Endothelial cell of umbilical vein (primary cell): ENCODE measurements around the gene PFKP. TPM values are rescaled to one million over a fixed set of nuclear protein-coding genes. Genes with fewer than 3 reads are reported as not detected.

Experiments
- BruUV-seq: library from RNA; stranded (reverse); fragments of 400-500 nt; replicated peaks from 2 replicates; lab custom pipeline; 2021; lab: Mats Ljungman, UMichigan
- CTCF ChIA-PET: fragments of 300-600, 350-600 bp; sonication (Branson Sonifier 250); formaldehyde crosslinking; loops from one replicate; lab custom pipeline; 2021; ENCODE audit warnings: antibody characterized with exemption, inconsistent platforms; lab: Charles Lee
- POLR2A ChIA-PET: fragments of 300-600, 350-600 bp; sonication (Branson Sonifier 250); formaldehyde crosslinking; loops from one replicate; lab custom pipeline; 2021; ENCODE audit warnings: antibody characterized with exemption, inconsistent platforms; lab: Charles Lee
- DNase-seq: peaks from one replicate; pipeline ENCODE4 v3.0.0-alpha.2; 2011; ENCODE audit warnings: low read depth, low spot score
- FAIRE-seq: peaks from 2 replicates; lab custom pipeline; 2011; peaks lifted over from hg19 to GRCh38; lab: Jason Lieb, UNC
- H2AFZ ChIP-seq: 2 replicates; pipeline ENCODE4 v1.6.0; 2012; ENCODE audit warnings: low read depth, low read length, control low read depth, inconsistent platforms
- H3K27ac ChIP-seq: 2 replicates; pipeline ENCODE4 v1.5.1; 2011; ENCODE audit warnings: low read depth, mild to moderate bottlenecking, control low read depth, low read length, moderate library complexity; ENCODE audit not compliant: insufficient read depth
- H3K27me3 ChIP-seq, 2 experiments: 2 replicates each; pipeline versions ENCODE4 v1.6.0 to v1.6.1; 2011; ENCODE audit warnings: low read length in 2 of 2, mixed read lengths in 1 of 2; ENCODE audit not compliant: control insufficient read depth in 2 of 2, insufficient read depth in 2 of 2
- H3K36me3 ChIP-seq, 2 experiments: 2 replicates in 1 of 2; 3 replicates in 1 of 2; pipeline ENCODE4 v1.5.1; 2011; ENCODE audit warnings: low read length in 2 of 2, mild to moderate bottlenecking in 1 of 2, moderate library complexity in 1 of 2; ENCODE audit not compliant: control insufficient read depth in 2 of 2, insufficient read depth in 2 of 2; ENCODE audit errors: extremely low read depth in 1 of 2
- H3K4me1 ChIP-seq: 3 replicates; pipeline ENCODE4 v1.5.1; 2011; ENCODE audit warnings: mild to moderate bottlenecking, low read length; ENCODE audit not compliant: control insufficient read depth, insufficient read depth; ENCODE audit errors: extremely low read depth
- H3K4me2 ChIP-seq: 2 replicates; pipeline ENCODE4 v1.6.1; 2011; ENCODE audit warnings: low read length, control low read depth, mixed read lengths; ENCODE audit not compliant: insufficient read depth
- H3K4me3 ChIP-seq, 3 experiments: fragments of 200-600 bp in 1 of 3; sonication (generic), shearing (Covaris generic) in 1 of 3; replicated peaks in 1 of 3; 2 replicates each; pipeline ENCODE4 v1.5.1; 2011 to 2016; ENCODE audit warnings: control low read depth in 3 of 3, low read length in 3 of 3, mild to moderate bottlenecking in 2 of 3, inconsistent platforms in 1 of 3, low read depth in 1 of 3, moderate library complexity in 1 of 3; ENCODE audit not compliant: insufficient read depth in 1 of 3
- H3K79me2 ChIP-seq: 2 replicates; pipeline ENCODE4 v1.6.0; 2012; ENCODE audit warnings: low read length, inconsistent platforms; ENCODE audit not compliant: control insufficient read depth, insufficient read depth
- H3K9ac ChIP-seq: replicated peaks from 2 replicates; pipeline ENCODE3; 2011; ENCODE audit warnings: low read length, control low read depth; ENCODE audit not compliant: insufficient read depth; ENCODE audit errors: extremely low read depth
- H3K9me1 ChIP-seq: replicated peaks from 3 replicates; pipeline ENCODE4 v1.6.0; 2011; ENCODE audit warnings: mild to moderate bottlenecking, low read length; ENCODE audit not compliant: control insufficient read depth, insufficient read depth; ENCODE audit errors: extremely low read depth
- H3K9me3 ChIP-seq: replicated peaks from 2 replicates; pipeline ENCODE4 v1.5.1; 2012; ENCODE audit warnings: low read length, inconsistent platforms; ENCODE audit not compliant: control insufficient read depth, insufficient read depth
- H4K20me1 ChIP-seq: replicated peaks from 2 replicates; pipeline ENCODE3; 2011; ENCODE audit warnings: mild to moderate bottlenecking, low read length; ENCODE audit not compliant: control insufficient read depth, insufficient read depth; ENCODE audit errors: extremely low read depth
- EZH2 ChIP-seq: IDR thresholded peaks from 2 replicates; pipeline ENCODE4 v1.6.1; 2012; ENCODE audit warnings: borderline replicate concordance, low read depth, mild to moderate bottlenecking, moderate library complexity, low read length, inconsistent platforms; ENCODE audit not compliant: severe bottlenecking
- FOS ChIP-seq: IDR thresholded peaks from 2 replicates; pipeline ENCODE4 v1.6.1; 2011; ENCODE audit warnings: mild to moderate bottlenecking, low read length, moderate library complexity, borderline replicate concordance; ENCODE audit not compliant: insufficient read depth
- GATA2 ChIP-seq: IDR thresholded peaks from 2 replicates; pipeline ENCODE4 v1.7.0; 2011; ENCODE audit warnings: low read depth, mild to moderate bottlenecking, moderate library complexity, mixed read lengths, low read length; ENCODE audit not compliant: insufficient read length, insufficient read depth
- JUN ChIP-seq: IDR thresholded peaks from 2 replicates; pipeline ENCODE4 v1.6.1; 2011; ENCODE audit warnings: borderline replicate concordance, low read depth; ENCODE audit not compliant: insufficient read length, insufficient read depth
- MYC ChIP-seq: IDR thresholded peaks from one replicate; pipeline ENCODE4 v1.6.1; 2011; ENCODE audit warnings: mild to moderate bottlenecking, low read depth, low read length
- POLR2A ChIP-seq: IDR thresholded peaks from 2 replicates; pipeline ENCODE4 v1.6.1; 2012; ENCODE audit warnings: low read depth, mild to moderate bottlenecking, control low read depth, low read length
- POLR2AphosphoS5 ChIP-seq: IDR thresholded peaks from 2 replicates; pipeline ENCODE4 v1.6.1; 2012; ENCODE audit warnings: low read depth, mild to moderate bottlenecking, control low read depth, low read length, moderate library complexity; ENCODE audit not compliant: insufficient read depth
- dilution Hi-C: fragments of 300-500 bp; cut with MboI; formaldehyde crosslinking; loops from one replicate; pipeline ENCODE4 v1.15.0; 2019; ENCODE audit warnings: low sequenced_read_pairs; ENCODE audit not compliant: extremely low pct_ligation_motif_present
- intact Hi-C: fragments of 100-400 bp; cut with micrococcal nuclease; formaldehyde crosslinking; loops from one replicate; pipeline ENCODE4 v1.10.0; 2022
- polyA plus RNA-seq, 4 experiments: library from polyadenylated mRNA; depleted of rRNA in 3 of 4; stranded (reverse) in 3 of 4; unstranded in 1 of 4; fragments of >200 nt; gene quantifications; 2 replicates each; pipeline versions ENCODE4 v1.2.1 to v1.2.3, GENCODE V29; 2011 to 2012; ENCODE audit warnings: missing spikeins in 1 of 4
- total RNA-seq: library from RNA; stranded (reverse); gene quantifications from 2 replicates; pipeline ENCODE4 v1.2.3, GENCODE V29; 2021
- TF ChIP-seq, protein P1 (sequence below), 2 donors: IDR thresholded peaks; 1 replicate in 1 of 2; 2 replicates in 1 of 2; pipeline ENCODE4 v1.5.1; 2011; ENCODE audit warnings: low read length in 2 of 2, mild to moderate bottlenecking in 2 of 2, moderate library complexity in 2 of 2, control low read depth in 1 of 2, inconsistent platforms in 1 of 2, low read depth in 1 of 2; ENCODE audit not compliant: insufficient read depth in 1 of 2; ENCODE audit errors: extremely low read depth in 1 of 2
- TF ChIP-seq, protein P2 (sequence below): IDR thresholded peaks from 2 replicates; pipeline ENCODE4 v1.6.1; 2011; ENCODE audit not compliant: insufficient read depth, insufficient read length

Gene PFKP
- total and polyA plus RNA-seq, 2 donors (not counting 3 experiments of a cell fraction or from before 2014, with no cell fraction given): 185 to 359 TPM

GRCh38 chr10:3113343-3113720, 46.0 kb downstream of the PFKP start:
- Histone ChIP-seq H3K4me1 (no peaks in the 10 kb centered on the region), H4K20me1 (no peaks in the 10 kb centered on the region), H3K27ac (no peak overlapping the region), H3K4me2 (no peak overlapping the region), H3K9ac (no peak overlapping the region), H2AFZ (no peak overlapping the region), H3K36me3 (peaks cover 40 to 70% of the 10 kb centered on the region in 2 experiments), H3K4me3 (no peak overlapping the region), H3K9me3 (no peaks in the 10 kb centered on the region), H3K27me3 (no peaks in the 10 kb centered on the region), H3K79me2 (peaks cover 11% of the 10 kb centered on the region), H3K9me1 (no peaks in the 10 kb centered on the region)
- BruUV-seq: no TSS peak
- dilution Hi-C loops (no loop called here), intact Hi-C loops (no loop called here)
- ChIA-PET POLR2A (no interaction called here), CTCF (interaction anchor here (1.5 kb wide), 1 partner anchor 13 kb away, joined by 3 read pairs; no protein-coding TSS in a partner anchor)
- DNase-seq (no peak), FAIRE-seq (no peak)
- TF ChIP-seq JUN (no peak), GATA2 (no peak), POLR2AphosphoS5 (no peak), FOS (no peak), EZH2 (no peak), MYC (no peak), POLR2A (no peak)
- TF ChIP-seq, protein P1, sequence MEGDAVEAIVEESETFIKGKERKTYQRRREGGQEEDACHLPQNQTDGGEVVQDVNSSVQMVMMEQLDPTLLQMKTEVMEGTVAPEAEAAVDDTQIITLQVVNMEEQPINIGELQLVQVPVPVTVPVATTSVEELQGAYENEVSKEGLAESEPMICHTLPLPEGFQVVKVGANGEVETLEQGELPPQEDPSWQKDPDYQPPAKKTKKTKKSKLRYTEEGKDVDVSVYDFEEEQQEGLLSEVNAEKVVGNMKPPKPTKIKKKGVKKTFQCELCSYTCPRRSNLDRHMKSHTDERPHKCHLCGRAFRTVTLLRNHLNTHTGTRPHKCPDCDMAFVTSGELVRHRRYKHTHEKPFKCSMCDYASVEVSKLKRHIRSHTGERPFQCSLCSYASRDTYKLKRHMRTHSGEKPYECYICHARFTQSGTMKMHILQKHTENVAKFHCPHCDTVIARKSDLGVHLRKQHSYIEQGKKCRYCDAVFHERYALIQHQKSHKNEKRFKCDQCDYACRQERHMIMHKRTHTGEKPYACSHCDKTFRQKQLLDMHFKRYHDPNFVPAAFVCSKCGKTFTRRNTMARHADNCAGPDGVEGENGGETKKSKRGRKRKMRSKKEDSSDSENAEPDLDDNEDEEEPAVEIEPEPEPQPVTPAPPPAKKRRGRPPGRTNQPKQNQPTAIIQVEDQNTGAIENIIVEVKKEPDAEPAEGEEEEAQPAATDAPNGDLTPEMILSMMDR (IDR thresholded peaks at IDR 0.05; ENCODE audit: extremely low read depth in 1 of 2, insufficient read depth in 1 of 2, low read depth in 1 of 2, low read length in 2 of 2): no peak
- TF ChIP-seq, protein P2, sequence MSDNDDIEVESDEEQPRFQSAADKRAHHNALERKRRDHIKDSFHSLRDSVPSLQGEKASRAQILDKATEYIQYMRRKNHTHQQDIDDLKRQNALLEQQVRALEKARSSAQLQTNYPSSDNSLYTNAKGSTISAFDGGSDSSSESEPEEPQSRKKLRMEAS: no peak
